ENCODE measurements around the gene ADAMTSL3.
"Not testable (repeated sequence)": the region's sequence is repeated elsewhere in the genome, so short reads cannot be mapped to it uniquely, and the experiment has no call there.

The ADAMTSL3 gene

GRCh38 chr15:83700082-83700481, 46.2 kb downstream of the ADAMTSL3 start:
- H3K9ac ChIP-seq (ENCODE audit: insufficient read length, low read depth), result no peak overlapping the region
- H3K4me3 ChIP-seq (ENCODE audit: insufficient read length, low read depth), result no peak overlapping the region
- peaks cover 10% of the 10 kb centered on the region; the same call in 1 of the 2 replicates for H3K9me3 ChIP-seq (ENCODE audit: insufficient read depth, low read length)
- no peaks in the 10 kb centered on the region for H3K27me3 ChIP-seq (ENCODE audit: insufficient read depth, insufficient read length)
- no peaks in the 10 kb centered on the region for H3K36me3 ChIP-seq (ENCODE audit: insufficient read depth, insufficient read length, low read length)
- no peak for TF ChIP-seq ZNF274 (IDR thresholded peaks at IDR 0.05; ENCODE audit: low read depth, low read length)
- TF ChIP-seq YY1 (IDR thresholded peaks at IDR 0.05; ENCODE audit: insufficient read depth, insufficient read length), result no peak
- TF ChIP-seq SUZ12 (IDR thresholded peaks at IDR 0.05; ENCODE audit: extremely low read depth, insufficient read depth, insufficient read length), result no peak
- no peak for DNase-seq (ENCODE audit: low read depth, low spot score)
- H3K4me1 ChIP-seq (ENCODE audit: insufficient read depth, insufficient read length), result peaks cover under 1% of the 10 kb centered on the region

- H3K36me3 ChIP-seq (ENCODE audit: insufficient read depth, insufficient read length, low read length); H3K9me3 ChIP-seq (ENCODE audit: insufficient read depth, low read length); DNase-seq (ENCODE audit: low read depth, low spot score); H3K4me1 ChIP-seq (ENCODE audit: insufficient read depth, insufficient read length); H3K27me3 ChIP-seq (ENCODE audit: insufficient read depth, insufficient read length); H3K4me3 ChIP-seq (ENCODE audit: insufficient read length, low read depth); H3K9ac ChIP-seq (ENCODE audit: insufficient read length, low read depth): not testable (repeated sequence)
Observed at GRCh38 chr15:83702314-83702713, 48.4 kb downstream of the ADAMTSL3 start.

- no peak for TF ChIP-seq YY1 (IDR thresholded peaks at IDR 0.05; ENCODE audit: insufficient read depth, insufficient read length)
- TF ChIP-seq SUZ12 (IDR thresholded peaks at IDR 0.05; ENCODE audit: extremely low read depth, insufficient read depth, insufficient read length), result no peak
- TF ChIP-seq ZNF274 (IDR thresholded peaks at IDR 0.05; ENCODE audit: low read depth, low read length), result no peak
- H3K4me3 ChIP-seq (ENCODE audit: insufficient read length, low read depth), result no peak overlapping the region
Observed at GRCh38 chr15:83708328-83708727, 54.4 kb downstream of the ADAMTSL3 start.

DNA sequence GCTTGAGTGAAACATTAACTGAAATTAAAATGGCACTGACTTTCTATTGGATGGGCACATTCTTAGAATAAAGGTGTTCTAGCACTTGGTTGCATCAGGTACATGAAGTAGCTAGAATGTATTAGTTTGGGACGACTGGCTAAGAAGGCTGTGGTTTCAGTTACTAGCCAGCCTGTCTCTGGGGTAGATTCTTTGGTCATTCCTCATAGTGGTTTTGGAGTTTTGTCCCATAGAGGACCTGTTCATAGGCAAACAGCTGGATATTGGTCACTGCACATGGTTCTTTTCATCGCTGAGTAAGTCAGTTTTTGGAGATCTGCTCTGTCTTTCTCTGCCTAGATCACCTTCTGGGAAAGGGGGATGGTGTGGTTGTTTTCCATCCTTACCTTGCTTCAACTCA, 55.3 kb downstream of the ADAMTSL3 start:
- no peak for DNase-seq (ENCODE audit: low read depth, low spot score)
- Histone ChIP-seq H3K27me3 (ENCODE audit: insufficient read depth, insufficient read length) (no peaks in the 10 kb centered on the region), H3K36me3 (ENCODE audit: insufficient read depth, insufficient read length, low read length) (no peaks in the 10 kb centered on the region), H3K9me3 (ENCODE audit: insufficient read depth, low read length) (no peaks in the 10 kb centered on the region), H3K9ac (ENCODE audit: insufficient read length, low read depth) (no peak overlapping the region), H3K4me3 (ENCODE audit: insufficient read length, low read depth) (no peak overlapping the region), H3K4me1 (ENCODE audit: insufficient read depth, insufficient read length) (no peaks in the 10 kb centered on the region)
- TF ChIP-seq SUZ12 (IDR thresholded peaks at IDR 0.05; ENCODE audit: extremely low read depth, insufficient read depth, insufficient read length), result no peak
- TF ChIP-seq ZNF274 (IDR thresholded peaks at IDR 0.05; ENCODE audit: low read depth, low read length), result no peak
- no peak for TF ChIP-seq YY1 (IDR thresholded peaks at IDR 0.05; ENCODE audit: insufficient read depth, insufficient read length)

More at GRCh38 chr15:83708328-83708727, 54.4 kb downstream of the ADAMTSL3 start:
- Histone ChIP-seq H3K9ac (ENCODE audit: insufficient read length, low read depth) (no peak overlapping the region), H3K36me3 (ENCODE audit: insufficient read depth, insufficient read length, low read length) (no peaks in the 10 kb centered on the region), H3K27me3 (ENCODE audit: insufficient read depth, insufficient read length) (no peaks in the 10 kb centered on the region), H3K9me3 (ENCODE audit: insufficient read depth, low read length) (no peaks in the 10 kb centered on the region), H3K4me1 (ENCODE audit: insufficient read depth, insufficient read length) (no peaks in the 10 kb centered on the region)
- no peak for DNase-seq (ENCODE audit: low read depth, low spot score)

- no peak for TF ChIP-seq ZNF274 (IDR thresholded peaks at IDR 0.05; ENCODE audit: low read depth, low read length)
- TF ChIP-seq SUZ12 (IDR thresholded peaks at IDR 0.05; ENCODE audit: extremely low read depth, insufficient read depth, insufficient read length), result no peak
- TF ChIP-seq YY1 (IDR thresholded peaks at IDR 0.05; ENCODE audit: insufficient read depth, insufficient read length), result no peak
- DNase-seq (ENCODE audit: low read depth, low spot score), result no peak
- H3K9ac ChIP-seq (ENCODE audit: insufficient read length, low read depth), result no peak overlapping the region
- no peaks in the 10 kb centered on the region for H3K9me3 ChIP-seq (ENCODE audit: insufficient read depth, low read length)
- no peaks in the 10 kb centered on the region for H3K27me3 ChIP-seq (ENCODE audit: insufficient read depth, insufficient read length)
- no peaks in the 10 kb centered on the region for H3K4me1 ChIP-seq (ENCODE audit: insufficient read depth, insufficient read length)
- no peak overlapping the region for H3K4me3 ChIP-seq (ENCODE audit: insufficient read length, low read depth)
- H3K36me3 ChIP-seq (ENCODE audit: insufficient read depth, insufficient read length, low read length), result no peaks in the 10 kb centered on the region
Observed at GRCh38 chr15:83709811-83710210, 55.9 kb downstream of the ADAMTSL3 start.

DNA sequence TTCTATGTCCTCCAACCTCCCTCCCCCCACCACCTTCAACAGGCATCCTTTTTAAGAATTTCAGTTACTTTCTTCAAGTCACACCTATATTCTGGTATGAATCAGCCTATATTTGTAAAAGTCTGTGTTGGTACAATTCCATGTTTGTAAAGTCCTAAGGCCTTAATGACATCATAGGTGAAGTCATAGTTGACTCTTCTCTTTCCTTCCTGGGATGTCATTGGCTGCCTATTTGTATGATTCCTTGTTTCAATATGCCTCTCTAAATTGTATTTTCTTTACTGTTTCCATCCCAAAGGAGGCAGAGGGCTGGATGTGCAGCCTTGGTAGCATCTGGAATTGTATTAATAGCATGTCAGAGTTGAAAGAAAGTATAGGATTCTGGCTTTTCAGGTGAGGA, 56.5 kb downstream of the ADAMTSL3 start:
- Histone ChIP-seq H3K4me1 (ENCODE audit: insufficient read depth, insufficient read length) (no peaks in the 10 kb centered on the region), H3K27me3 (ENCODE audit: insufficient read depth, insufficient read length) (no peaks in the 10 kb centered on the region), H3K9me3 (ENCODE audit: insufficient read depth, low read length) (no peaks in the 10 kb centered on the region), H3K36me3 (ENCODE audit: insufficient read depth, insufficient read length, low read length) (no peaks in the 10 kb centered on the region), H3K4me3 (ENCODE audit: insufficient read length, low read depth) (no peak overlapping the region), H3K9ac (ENCODE audit: insufficient read length, low read depth) (no peak overlapping the region)
- no peak for DNase-seq (ENCODE audit: low read depth, low spot score)
- TF ChIP-seq ZNF274 (IDR thresholded peaks at IDR 0.05; ENCODE audit: low read depth, low read length) (no peak), SUZ12 (IDR thresholded peaks at IDR 0.05; ENCODE audit: extremely low read depth, insufficient read depth, insufficient read length) (no peak), YY1 (IDR thresholded peaks at IDR 0.05; ENCODE audit: insufficient read depth, insufficient read length) (no peak)

GRCh38 chr15:83711236-83711635, 57.3 kb downstream of the ADAMTSL3 start:
- no peak overlapping the region for H3K4me3 ChIP-seq (ENCODE audit: insufficient read length, low read depth)
- H3K9me3 ChIP-seq (ENCODE audit: insufficient read depth, low read length), result no peaks in the 10 kb centered on the region
- H3K36me3 ChIP-seq (ENCODE audit: insufficient read depth, insufficient read length, low read length), result no peaks in the 10 kb centered on the region
- H3K9ac ChIP-seq (ENCODE audit: insufficient read length, low read depth), result no peak overlapping the region
- H3K27me3 ChIP-seq (ENCODE audit: insufficient read depth, insufficient read length), result no peaks in the 10 kb centered on the region
- no peaks in the 10 kb centered on the region for H3K4me1 ChIP-seq (ENCODE audit: insufficient read depth, insufficient read length)
- TF ChIP-seq SUZ12 (IDR thresholded peaks at IDR 0.05; ENCODE audit: extremely low read depth, insufficient read depth, insufficient read length) (no peak), ZNF274 (IDR thresholded peaks at IDR 0.05; ENCODE audit: low read depth, low read length) (no peak), YY1 (IDR thresholded peaks at IDR 0.05; ENCODE audit: insufficient read depth, insufficient read length) (no peak)
- no peak for DNase-seq (ENCODE audit: low read depth, low spot score)

- no peak overlapping the region for H3K4me3 ChIP-seq (ENCODE audit: insufficient read length, low read depth)
- DNase-seq (ENCODE audit: low read depth, low spot score), result no peak
- no peaks in the 10 kb centered on the region for H3K4me1 ChIP-seq (ENCODE audit: insufficient read depth, insufficient read length)
- no peak overlapping the region for H3K9ac ChIP-seq (ENCODE audit: insufficient read length, low read depth)
- no peaks in the 10 kb centered on the region for H3K27me3 ChIP-seq (ENCODE audit: insufficient read depth, insufficient read length)
- H3K9me3 ChIP-seq (ENCODE audit: insufficient read depth, low read length), result no peaks in the 10 kb centered on the region
- no peak for TF ChIP-seq YY1 (IDR thresholded peaks at IDR 0.05; ENCODE audit: insufficient read depth, insufficient read length)
- no peak for TF ChIP-seq ZNF274 (IDR thresholded peaks at IDR 0.05; ENCODE audit: low read depth, low read length)
- TF ChIP-seq SUZ12 (IDR thresholded peaks at IDR 0.05; ENCODE audit: extremely low read depth, insufficient read depth, insufficient read length), result no peak
- H3K36me3 ChIP-seq (ENCODE audit: insufficient read depth, insufficient read length, low read length), result no peaks in the 10 kb centered on the region
Observed at GRCh38 chr15:83713242-83713641, 59.3 kb downstream of the ADAMTSL3 start.
